HG02623 (cell line): ENCODE measurements around the gene PTGR3.
"Not testable (repeated sequence)": the region's sequence is repeated elsewhere in the genome, so short reads cannot be mapped to it uniquely, and the experiment has no call there.

Experiments used
- ATAC-seq: cut with Tn5 transposase; IDR thresholded peaks from one replicate; pipeline ENCODE4 v1.9.1; 2021; ENCODE audit warnings: moderate library complexity; ENCODE audit not compliant: unreplicated experiment

Gene PTGR3

GRCh38 chr18:75203416-75204268 is 5.3 kb downstream of the PTGR3 start:
- ATAC-seq: no peak

GRCh38 chr18:75202696-75203365 is 6.1 kb downstream of the PTGR3 start:
- no peak for ATAC-seq

- no peak for ATAC-seq
Measured at GRCh38 chr18:75201282-75202270, 7.4 kb downstream of the PTGR3 start.

GRCh38 chr18:75200605-75201280 is 8.2 kb downstream of the PTGR3 start:
- no peak for ATAC-seq

GRCh38 chr18:75200071-75200470 is 8.9 kb downstream of the PTGR3 start:
- ATAC-seq: no peak

GRCh38 chr18:75199327-75199726 is 9.6 kb downstream of the PTGR3 start:
- ATAC-seq: no peak

- ATAC-seq: no peak
Measured at GRCh38 chr18:75198036-75198435, 10.9 kb downstream of the PTGR3 start.

GRCh38 chr18:75192899-75193298 is 16.0 kb downstream of the PTGR3 start:
- no peak for ATAC-seq

GRCh38 chr18:75189696-75190095 is 19.2 kb downstream of the PTGR3 start:
- no peak for ATAC-seq

GRCh38 chr18:75187702-75188101 is 21.2 kb downstream of the PTGR3 start:
- not testable (repeated sequence) for ATAC-seq

GRCh38 chr18:75185460-75185859 is 23.5 kb downstream of the PTGR3 start:
- no peak for ATAC-seq

GRCh38 chr18:75183973-75184493 is 24.9 kb downstream of the PTGR3 start:
- no peak for ATAC-seq

GRCh38 chr18:75183524-75183923 is 25.4 kb downstream of the PTGR3 start:
- no peak for ATAC-seq

GRCh38 chr18:75179819-75180600 is 28.9 kb downstream of the PTGR3 start:
- ATAC-seq: peak; percentile 57

- no peak for ATAC-seq
Measured at GRCh38 chr18:75178376-75178775, 30.6 kb downstream of the PTGR3 start.

- ATAC-seq: no peak
Measured at GRCh38 chr18:75176849-75177248, 32.1 kb downstream of the PTGR3 start.

- no peak for ATAC-seq
Measured at GRCh38 chr18:75173738-75174137, 35.2 kb downstream of the PTGR3 start.

GRCh38 chr18:75173125-75173432 is 35.9 kb downstream of the PTGR3 start:
- peak; percentile 99 for ATAC-seq

GRCh38 chr18:75172299-75173124 is 36.4 kb downstream of the PTGR3 start:
- no peak for ATAC-seq
